PC-3 (cell line): ENCODE results near the gene GRIN1. TPM values are rescaled to one million over a fixed set of nuclear protein-coding genes. Genes with fewer than 3 reads are reported as not detected.

Experiments
- ATAC-seq: fragments of 200-7000 bp; cut with Tn5 transposase; 2 replicates; pipeline ENCODE4 v1.9.1; 2020; ENCODE audit warnings: mild to moderate bottlenecking, moderate library complexity
- BruUV-seq: library from RNA; stranded (reverse); fragments of 400-500 nt; replicated peaks from 2 replicates; lab custom pipeline; 2021; lab: Mats Ljungman, UMichigan
- CTCF ChIA-PET: fragments of 300-600 bp; sonication (Branson Sonifier 250); formaldehyde crosslinking; loops from one replicate; lab custom pipeline; 2022; ENCODE audit warnings: antibody characterized with exemption; lab: Charles Lee
- POLR2A ChIA-PET: fragments of 300-600 bp; sonication (Branson Sonifier 250); formaldehyde crosslinking; loops from one replicate; lab custom pipeline; 2022; ENCODE audit warnings: antibody characterized with exemption; ENCODE audit not compliant: unreplicated experiment; lab: Charles Lee
- DNase-seq: peaks from one replicate; pipeline ENCODE4 v3.0.0-alpha.2; 2015
- H2AFZ ChIP-seq: fragments of 300-600 bp; sonication (generic); 2 replicates; pipeline ENCODE4 v1.6.0; 2016; ENCODE audit warnings: antibody characterized with exemption, low read length
- H3F3A ChIP-seq: fragments of 300-600 bp; sonication (generic); one replicate; pipeline ENCODE4 v1.6.0; 2017; ENCODE audit warnings: antibody characterized with exemption, low read length, control low read depth, mild to moderate bottlenecking; ENCODE audit not compliant: unreplicated experiment
- H3K27ac ChIP-seq: fragments of 300-600 bp; sonication (generic); 2 replicates; pipeline ENCODE4 v1.5.1; 2016; ENCODE audit warnings: mild to moderate bottlenecking, low read length
- H3K27me3 ChIP-seq: fragments of 300-600 bp; sonication (generic); 2 replicates; pipeline ENCODE4 v1.6.1; 2016; ENCODE audit warnings: low read length, mixed read lengths
- H3K36me3 ChIP-seq: fragments of 300-600 bp; sonication (generic); 2 replicates; pipeline ENCODE4 v1.6.1; 2016; ENCODE audit warnings: low read depth, mixed run types, low read length, mixed read lengths
- H3K4me1 ChIP-seq: fragments of 300-600 bp; sonication (generic); 2 replicates; pipeline ENCODE4 v1.5.1; 2016; ENCODE audit warnings: low read length; ENCODE audit not compliant: insufficient read depth
- H3K4me2 ChIP-seq: fragments of 300-600 bp; sonication (generic); 2 replicates; pipeline ENCODE4 v1.6.0; 2016; ENCODE audit warnings: low read length
- H3K4me3 ChIP-seq: fragments of 300-600 bp; sonication (generic); 2 replicates; pipeline ENCODE4 v1.5.1; 2016; ENCODE audit warnings: mild to moderate bottlenecking, low read length, mixed read lengths
- H3K79me2 ChIP-seq: fragments of 300-600 bp; sonication (generic); 2 replicates; pipeline ENCODE4 v1.6.1; 2017; ENCODE audit warnings: low read length, mixed read lengths
- H3K9ac ChIP-seq: fragments of 300-600 bp; sonication (generic); 2 replicates; pipeline ENCODE4 v1.6.0; 2016; ENCODE audit warnings: mild to moderate bottlenecking, low read length
- H3K9me2 ChIP-seq: fragments of 300-600 bp; sonication (generic); replicated peaks from 2 replicates; pipeline ENCODE4 v1.6.1; 2016; ENCODE audit warnings: mixed run types, low read length, mixed read lengths
- H3K9me3 ChIP-seq: fragments of 300-600 bp; sonication (generic); 2 replicates; pipeline ENCODE4 v1.6.1; 2016; ENCODE audit warnings: low read length, mixed read lengths
- H4K20me1 ChIP-seq: fragments of 300-600 bp; sonication (generic); 2 replicates; pipeline ENCODE4 v1.6.1; 2016; ENCODE audit warnings: low read length, mixed read lengths
- EZH2 ChIP-seq: fragments of 300-600 bp; sonication (generic); IDR thresholded peaks from one replicate; pipeline ENCODE4 v1.6.1; 2017; ENCODE audit warnings: antibody characterized with exemption, mild to moderate bottlenecking, low read length; ENCODE audit not compliant: unreplicated experiment
- EZH2phosphoT487 ChIP-seq: fragments of 300-600 bp; sonication (generic); IDR thresholded peaks from 2 replicates; pipeline ENCODE4 v1.6.1; 2018; ENCODE audit warnings: mild to moderate bottlenecking, antibody characterized with exemption, low read length, borderline replicate concordance
- intact Hi-C: fragments of 100-400 bp; cut with micrococcal nuclease; formaldehyde crosslinking; loops from 2 replicates; pipeline ENCODE4 v1.9.0; 2023
- total RNA-seq: library from RNA; depleted of rRNA; stranded (reverse); fragments of >200 nt; gene quantifications from 2 replicates; pipeline ENCODE4 v1.2.3, GENCODE V29; 2014
- TF ChIP-seq, protein P1 (sequence below): fragments of 300-600 bp; sonication (generic); conservative IDR thresholded peaks from 2 replicates; pipeline ENCODE4 v1.5.1; 2017; ENCODE audit warnings: antibody characterized with exemption, low read depth, mild to moderate bottlenecking, low read length

GRIN1 gene
- total RNA-seq, 1 experiment from 2014 or later = 0.11 TPM

DNA sequence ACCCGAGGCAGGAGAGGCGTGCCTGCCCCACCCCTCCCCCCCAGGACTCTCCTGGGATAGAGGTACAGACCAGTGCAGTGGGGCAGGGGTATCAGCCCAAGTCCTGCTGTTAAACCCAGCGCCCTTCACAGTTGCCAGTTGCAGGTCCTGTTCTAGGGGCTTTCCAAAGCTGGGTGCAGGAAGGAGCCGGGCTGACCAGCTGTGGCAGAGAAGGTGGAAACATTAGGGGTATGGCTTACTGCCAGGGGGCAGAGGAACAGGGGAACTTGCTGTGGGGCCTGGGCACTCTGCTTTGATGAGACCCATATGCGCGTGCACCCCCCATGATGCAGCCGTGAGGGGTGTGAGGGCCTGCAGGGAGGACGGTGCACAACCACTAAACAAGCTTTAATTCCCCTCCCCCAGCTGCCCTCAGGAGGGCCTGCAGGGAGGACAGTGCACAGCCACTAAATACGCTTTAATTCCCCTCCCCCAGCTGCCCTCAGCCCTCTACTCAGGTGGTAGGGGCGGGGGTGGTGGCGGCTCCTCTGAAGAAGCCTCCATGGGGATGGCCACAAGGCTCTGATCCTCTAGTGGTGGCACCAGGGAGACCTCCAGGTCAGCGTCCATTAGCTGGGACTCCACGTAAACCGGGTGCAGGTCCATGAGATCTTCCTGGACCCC lies 31.7 kb downstream of the GRIN1 start:
- intact Hi-C loops = no loop called here
- no peaks in the 10 kb centered on the region for H3F3A ChIP-seq
- no peaks in the 10 kb centered on the region for H3K9me3 ChIP-seq
- DNase-seq (no peak), ATAC-seq (no peak)
- no peaks in the 10 kb centered on the region for H3K9me2 ChIP-seq
- H3K36me3 ChIP-seq = no peaks in the 10 kb centered on the region
- H4K20me1 ChIP-seq = no peaks in the 10 kb centered on the region
- ChIA-PET CTCF (no interaction called here), POLR2A (no interaction called here)
- H3K27me3 ChIP-seq = peaks cover 12% of the 10 kb centered on the region
- H2AFZ ChIP-seq = no peak overlapping the region
- H3K79me2 ChIP-seq = no peaks in the 10 kb centered on the region
- H3K4me1 ChIP-seq = no peaks in the 10 kb centered on the region
- no peak overlapping the region for H3K4me3 ChIP-seq
- H3K27ac ChIP-seq = no peak overlapping the region
- no TSS peak for BruUV-seq
- no peak overlapping the region for H3K9ac ChIP-seq
- TF ChIP-seq EZH2phosphoT487 = no peak
- TF ChIP-seq, protein P1, sequence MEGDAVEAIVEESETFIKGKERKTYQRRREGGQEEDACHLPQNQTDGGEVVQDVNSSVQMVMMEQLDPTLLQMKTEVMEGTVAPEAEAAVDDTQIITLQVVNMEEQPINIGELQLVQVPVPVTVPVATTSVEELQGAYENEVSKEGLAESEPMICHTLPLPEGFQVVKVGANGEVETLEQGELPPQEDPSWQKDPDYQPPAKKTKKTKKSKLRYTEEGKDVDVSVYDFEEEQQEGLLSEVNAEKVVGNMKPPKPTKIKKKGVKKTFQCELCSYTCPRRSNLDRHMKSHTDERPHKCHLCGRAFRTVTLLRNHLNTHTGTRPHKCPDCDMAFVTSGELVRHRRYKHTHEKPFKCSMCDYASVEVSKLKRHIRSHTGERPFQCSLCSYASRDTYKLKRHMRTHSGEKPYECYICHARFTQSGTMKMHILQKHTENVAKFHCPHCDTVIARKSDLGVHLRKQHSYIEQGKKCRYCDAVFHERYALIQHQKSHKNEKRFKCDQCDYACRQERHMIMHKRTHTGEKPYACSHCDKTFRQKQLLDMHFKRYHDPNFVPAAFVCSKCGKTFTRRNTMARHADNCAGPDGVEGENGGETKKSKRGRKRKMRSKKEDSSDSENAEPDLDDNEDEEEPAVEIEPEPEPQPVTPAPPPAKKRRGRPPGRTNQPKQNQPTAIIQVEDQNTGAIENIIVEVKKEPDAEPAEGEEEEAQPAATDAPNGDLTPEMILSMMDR = no peak
- no peak for TF ChIP-seq EZH2
- no peak overlapping the region for H3K4me2 ChIP-seq

GRCh38 chr9:137171149-137171900 lies 32.4 kb downstream of the GRIN1 start:
- ATAC-seq = no peak
- CTCF ChIA-PET = interaction anchor here (0.6 kb wide), 1 partner anchor 21 kb away, joined by 3 read pairs; no protein-coding TSS in a partner anchor
- intact Hi-C loops = no loop called here

More at GRCh38 chr9:137171149-137171900, 32.4 kb downstream of the GRIN1 start:
- no peaks in the 10 kb centered on the region for H3K36me3 ChIP-seq
- H2AFZ ChIP-seq = no peak overlapping the region
- H3K9me3 ChIP-seq = no peaks in the 10 kb centered on the region
- H3F3A ChIP-seq = no peaks in the 10 kb centered on the region
- no TSS peak for BruUV-seq
- no peaks in the 10 kb centered on the region for H3K4me1 ChIP-seq
- H3K79me2 ChIP-seq = no peaks in the 10 kb centered on the region
- POLR2A ChIA-PET = no interaction called here
- no peak overlapping the region for H3K9ac ChIP-seq
- H3K27ac ChIP-seq = no peak overlapping the region
- H3K9me2 ChIP-seq = no peaks in the 10 kb centered on the region
- no peaks in the 10 kb centered on the region for H4K20me1 ChIP-seq
- no peak for TF ChIP-seq EZH2
- TF ChIP-seq, protein P1 = no peak
- no peak overlapping the region for H3K4me3 ChIP-seq
- peaks cover 12% of the 10 kb centered on the region for H3K27me3 ChIP-seq
- no peak for DNase-seq
- no peak overlapping the region for H3K4me2 ChIP-seq
